ENCODE measurements around the gene PARD3. TPM values are rescaled to one million over a fixed set of nuclear protein-coding genes. Genes with fewer than 3 reads are reported as not detected.

Gene PARD3
- total RNA-seq, 2 donors from 2014 or later: 41.7 to 48.8 TPM

GRCh38 chr10:34627741-34628140 lies 187.4 kb downstream of the PARD3 start:
- no peaks in the 10 kb centered on the region for H3K9me3 ChIP-seq
- intact Hi-C loops (cut with DNase I): no loop called here
- no peak overlapping the region for H3K4me3 ChIP-seq
- no peak for TF ChIP-seq CTCF (IDR thresholded peaks at IDR 0.05)
- DNase-seq: no peak
- peaks cover 6% of the 10 kb centered on the region for H3K4me1 ChIP-seq
- H3K9ac ChIP-seq (ENCODE audit: low read depth in 2 of 2, low read length in 2 of 2): peak overlapping the region in 1 of 2 donors; percentile 30
- H3K36me3 ChIP-seq: no peaks in the 10 kb centered on the region
- H3K27ac ChIP-seq: no peak overlapping the region
- H3K27me3 ChIP-seq: no peaks in the 10 kb centered on the region

DNA sequence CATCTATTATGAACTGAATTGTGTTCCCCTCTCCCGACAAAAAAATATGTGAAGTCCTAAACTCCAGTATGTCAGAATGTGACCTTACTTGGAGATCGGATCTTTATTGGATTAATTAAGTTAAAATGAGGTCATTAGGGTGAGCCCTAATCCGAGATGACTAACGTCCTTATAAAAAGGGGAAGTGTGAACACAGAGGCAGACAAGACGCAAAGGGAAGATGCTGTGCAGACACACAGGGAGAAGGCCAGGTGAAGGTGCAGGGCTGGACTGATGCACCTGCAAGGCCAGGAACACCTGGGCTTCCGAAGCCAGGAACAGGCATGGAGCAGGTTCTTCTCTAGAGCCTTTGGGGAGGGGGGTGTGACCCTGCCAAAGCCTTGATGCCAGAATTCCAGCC lies 187.8 kb downstream of the PARD3 start:
- Histone ChIP-seq H3K4me1 (peaks cover 6% of the 10 kb centered on the region), H3K9me3 (no peaks in the 10 kb centered on the region), H3K4me3 (no peak overlapping the region), H3K9ac (ENCODE audit: low read depth in 2 of 2, low read length in 2 of 2) (no peak overlapping the region), H3K27ac (no peak overlapping the region), H3K27me3 (no peaks in the 10 kb centered on the region), H3K36me3 (no peaks in the 10 kb centered on the region)
- no peak for DNase-seq
- intact Hi-C loops (cut with DNase I): no loop called here
- TF ChIP-seq CTCF (IDR thresholded peaks at IDR 0.05): no peak

GRCh38 chr10:34626158-34626880 lies 188.8 kb downstream of the PARD3 start:
- Histone ChIP-seq H3K9me3 (no peaks in the 10 kb centered on the region), H3K9ac (ENCODE audit: low read depth in 2 of 2, low read length in 2 of 2) (no peak overlapping the region), H3K36me3 (no peaks in the 10 kb centered on the region), H3K4me3 (no peak overlapping the region), H3K27me3 (no peaks in the 10 kb centered on the region), H3K27ac (no peak overlapping the region), H3K4me1 (peaks cover 6% of the 10 kb centered on the region)
- DNase-seq: no peak
- no peak for TF ChIP-seq CTCF (IDR thresholded peaks at IDR 0.05)
- intact Hi-C loops (cut with DNase I): no loop called here

DNA sequence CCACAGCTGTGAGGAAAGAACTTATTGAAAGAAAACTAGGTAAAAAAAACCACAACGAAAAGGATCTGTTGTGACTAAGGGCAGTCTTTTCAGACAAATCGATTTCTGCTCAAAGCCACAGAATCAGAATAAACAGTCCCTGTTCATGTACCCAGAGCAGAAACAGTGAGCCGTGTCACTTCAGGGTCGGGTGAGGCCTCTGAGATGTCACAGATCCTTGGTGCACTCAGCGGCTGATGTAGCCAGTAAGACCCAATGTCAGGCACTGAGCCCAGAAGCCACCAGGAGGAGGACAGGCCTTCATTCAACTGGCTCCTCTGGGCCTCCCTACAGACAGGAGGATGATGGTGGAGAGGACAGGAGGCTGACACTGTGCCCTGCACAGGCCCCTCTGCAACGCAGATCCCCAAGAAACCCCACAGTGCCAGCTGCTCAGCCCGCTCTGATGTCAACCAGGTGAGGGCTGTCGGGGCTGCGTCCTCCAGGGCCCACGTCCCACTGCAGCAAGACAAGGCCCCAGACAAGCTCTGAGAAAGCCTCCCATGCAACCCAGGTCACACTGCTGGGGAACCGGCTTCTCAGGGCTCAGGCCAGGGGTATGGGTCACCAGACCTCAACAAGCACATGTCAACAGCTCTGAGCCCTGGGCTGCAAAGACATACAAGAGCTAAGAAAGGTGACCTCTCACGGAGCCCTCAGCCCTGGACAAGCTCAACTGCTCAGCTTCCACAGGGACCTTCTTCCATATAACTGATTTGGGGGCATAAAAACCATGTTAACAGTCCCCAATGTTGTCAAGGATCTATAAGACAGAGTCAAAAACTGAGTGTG lies 190.6 kb downstream of the PARD3 start:
- Histone ChIP-seq H3K4me3 (no peak overlapping the region), H3K36me3 (no peaks in the 10 kb centered on the region), H3K4me1 (peaks cover 6% of the 10 kb centered on the region), H3K9me3 (no peaks in the 10 kb centered on the region), H3K27ac (no peak overlapping the region), H3K27me3 (no peaks in the 10 kb centered on the region), H3K9ac (ENCODE audit: low read depth in 2 of 2, low read length in 2 of 2) (no peak overlapping the region)
- TF ChIP-seq CTCF (IDR thresholded peaks at IDR 0.05): no peak
- no peak for DNase-seq
- intact Hi-C loops (cut with DNase I): no loop called here

DNA sequence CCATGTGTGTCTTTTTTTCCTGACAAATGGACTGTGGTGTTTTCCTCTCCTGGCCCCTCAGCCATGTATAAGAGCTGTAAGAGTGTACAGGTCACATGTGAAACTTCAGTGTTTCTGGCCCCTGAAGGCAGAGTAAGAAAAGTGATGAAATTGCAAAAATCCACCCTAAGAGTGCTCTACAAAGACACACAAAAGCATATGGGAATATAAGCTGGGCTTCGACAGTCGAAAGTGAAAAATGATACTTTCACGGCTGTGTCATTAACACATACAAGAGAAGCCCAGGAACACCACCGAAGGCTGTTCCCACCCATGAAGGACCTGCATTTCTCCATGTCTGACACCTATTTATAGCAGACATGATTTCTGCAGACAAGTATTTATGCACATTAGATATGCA lies 192.2 kb downstream of the PARD3 start:
- Histone ChIP-seq H3K27ac (no peak overlapping the region), H3K9me3 (no peaks in the 10 kb centered on the region), H3K4me3 (no peak overlapping the region), H3K4me1 (no peaks in the 10 kb centered on the region), H3K9ac (ENCODE audit: low read depth in 2 of 2, low read length in 2 of 2) (no peak overlapping the region), H3K27me3 (no peaks in the 10 kb centered on the region), H3K36me3 (no peaks in the 10 kb centered on the region)
- intact Hi-C loops (cut with DNase I): no loop called here
- no peak for TF ChIP-seq CTCF (IDR thresholded peaks at IDR 0.05)
- DNase-seq: no peak

Measured in colonic mucosa (tissue), 4 donors.